Suppressor macrophage treated with lipopolysaccharide for 4 hours (primary cell): Measurements from ENCODE around the gene CFAP107.
A peak's percentile ranks its signal among the peaks of the same experiment; 100 is the strongest.
"Not testable (repeated sequence)": the region's sequence is repeated elsewhere in the genome, so short reads cannot be mapped to it uniquely, and the experiment has no call there.

Experiments used
- DNase-seq: peaks from one replicate; pipeline ENCODE4 v3.0.0-alpha.2; 2020

The CFAP107 gene

DNA sequence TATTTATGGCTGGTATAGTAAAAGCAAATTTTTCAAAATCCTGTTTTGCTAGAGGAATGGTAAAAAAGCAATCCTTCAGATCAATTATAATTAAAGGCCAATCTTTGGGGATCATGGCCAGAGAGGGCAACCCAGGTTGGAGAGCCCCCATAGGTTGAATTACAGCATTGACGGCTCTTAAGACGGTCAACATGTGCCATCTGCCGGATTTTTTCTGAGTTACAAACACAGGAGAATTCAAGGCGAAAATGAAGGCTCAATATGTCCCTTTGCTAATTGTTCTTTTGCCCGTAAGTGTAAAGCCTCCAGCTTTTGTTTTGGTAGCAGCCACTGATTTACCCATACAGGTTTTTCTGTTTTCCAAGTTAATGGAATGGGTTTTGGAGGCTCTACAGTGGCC is 35.5 kb downstream of the CFAP107 start:
- DNase-seq = not testable (repeated sequence)

DNA sequence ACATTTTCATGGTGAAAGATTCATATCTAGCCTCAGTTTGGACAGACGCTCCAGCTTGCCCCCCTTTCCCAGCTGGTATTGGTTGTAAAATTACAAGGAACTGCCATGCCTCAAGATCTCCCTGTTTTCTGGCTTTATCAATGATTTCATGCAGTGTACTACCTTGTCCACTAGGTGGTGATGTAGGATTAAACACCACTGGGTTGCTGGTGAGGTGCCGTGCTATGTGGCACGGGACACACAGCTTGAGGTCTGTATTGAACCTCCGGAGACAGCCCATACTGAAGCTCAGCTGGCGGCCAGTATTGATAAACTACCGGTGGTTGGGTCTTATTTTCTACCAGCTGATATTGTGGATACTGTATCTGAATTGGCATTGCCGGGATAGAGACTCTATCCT is 37.8 kb downstream of the CFAP107 start:
- DNase-seq = peak; percentile 17

DNA sequence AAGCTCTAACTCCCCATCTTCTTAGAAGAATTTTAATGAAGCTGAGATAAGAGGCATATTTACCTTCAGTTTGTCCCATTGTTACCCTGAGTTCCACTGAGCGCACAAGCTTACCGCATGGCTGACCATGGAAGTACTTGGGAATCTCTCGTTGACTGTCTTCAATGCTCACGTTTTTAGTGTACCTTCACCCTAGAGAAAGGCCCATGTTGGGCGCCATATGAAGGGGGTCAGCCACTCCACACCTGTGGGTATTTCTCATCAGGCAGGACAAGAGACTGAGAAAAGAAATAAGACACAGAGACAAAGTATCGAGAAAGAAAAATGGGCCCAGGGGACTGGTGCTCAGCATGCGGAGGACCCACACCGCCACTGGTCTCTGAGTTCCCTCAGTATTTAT is 38.7 kb downstream of the CFAP107 start:
- DNase-seq = not testable (repeated sequence)

DNA sequence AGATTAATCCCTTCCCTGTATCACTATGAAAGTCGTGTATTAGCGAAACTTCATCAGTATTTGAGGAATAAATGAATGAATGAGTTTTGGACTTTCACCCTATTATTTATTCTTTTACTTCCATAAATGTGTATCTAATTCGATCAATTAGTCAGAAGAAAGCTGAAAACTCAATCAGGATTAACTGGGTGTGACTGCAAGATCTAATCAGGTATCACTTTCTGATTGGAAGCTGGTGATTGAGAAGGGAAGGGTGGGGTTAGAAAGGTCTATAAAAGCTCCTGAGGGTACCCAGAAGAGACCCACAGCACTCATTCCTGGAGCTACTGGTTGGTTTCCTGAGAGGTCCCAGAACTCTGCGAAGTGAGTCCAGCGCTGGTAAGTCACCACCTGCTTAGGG is 45.1 kb downstream of the CFAP107 start, which contains the start of gene PRAMEF1:
TSS of gene PRAMEF1 (plus strand) at position 301 of the 400 bp plus-strand sequence. CDS start 1,831 bp downstream, outside the sequence.
- not testable (repeated sequence) for DNase-seq

DNA sequence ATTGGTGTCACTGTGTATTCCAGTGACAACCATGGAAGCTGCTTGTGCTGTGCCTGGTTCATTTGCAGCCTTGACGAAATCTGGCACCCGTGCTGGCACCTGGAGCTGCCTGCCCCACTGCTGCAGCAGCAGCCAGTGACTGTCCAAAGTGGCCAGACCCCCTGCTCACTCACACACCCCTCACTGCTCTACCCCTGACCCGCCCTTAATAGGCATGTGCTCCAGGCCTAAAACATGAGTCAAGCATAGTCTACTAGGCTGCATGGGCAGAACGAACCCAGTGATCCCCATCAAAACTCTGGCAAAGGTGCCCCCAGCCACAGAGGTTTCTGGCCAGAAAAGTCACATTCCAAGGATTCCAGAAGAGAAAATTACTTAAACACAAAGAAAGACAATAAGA is 52.9 kb downstream of the CFAP107 start:
- DNase-seq = no peak

DNA sequence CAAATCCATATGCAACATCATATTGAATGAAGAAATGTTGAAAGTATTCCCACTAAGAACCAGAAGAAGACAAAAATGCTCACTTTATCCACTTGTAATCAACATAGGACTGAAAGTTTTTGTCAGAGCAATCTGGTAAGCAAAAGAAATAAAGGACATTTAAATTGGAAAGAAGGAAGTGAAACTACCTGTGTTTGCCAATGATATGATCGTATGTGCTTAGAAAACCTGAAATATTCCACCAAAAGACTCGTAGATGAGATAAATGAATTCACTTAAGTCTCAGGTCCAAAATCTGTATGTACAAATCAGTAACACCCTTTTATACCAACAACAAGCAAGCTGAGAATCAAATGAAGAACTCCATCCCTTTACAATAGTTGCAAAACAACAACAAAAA is 53.7 kb downstream of the CFAP107 start:
- DNase-seq = no peak

DNA sequence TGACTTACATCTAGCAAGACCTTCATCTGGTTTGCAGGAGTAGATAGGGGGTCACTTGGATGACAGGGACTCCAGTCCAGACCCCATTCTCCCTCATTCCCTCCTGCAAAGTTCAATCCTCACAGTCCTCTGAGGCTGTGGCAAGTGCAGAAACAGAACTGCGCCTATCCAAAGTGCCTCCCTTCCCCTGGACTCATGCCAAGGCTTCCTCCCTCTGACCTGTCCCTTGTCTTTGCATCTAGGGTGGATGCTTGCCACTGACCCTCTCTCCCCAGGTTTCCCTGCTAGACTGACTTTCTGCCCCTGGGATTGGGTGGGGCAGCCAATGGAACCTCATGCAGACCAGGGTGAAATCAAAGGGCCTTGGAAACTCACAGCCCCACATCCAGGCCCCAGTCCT is 63.9 kb downstream of the CFAP107 start:
- no peak for DNase-seq

DNA sequence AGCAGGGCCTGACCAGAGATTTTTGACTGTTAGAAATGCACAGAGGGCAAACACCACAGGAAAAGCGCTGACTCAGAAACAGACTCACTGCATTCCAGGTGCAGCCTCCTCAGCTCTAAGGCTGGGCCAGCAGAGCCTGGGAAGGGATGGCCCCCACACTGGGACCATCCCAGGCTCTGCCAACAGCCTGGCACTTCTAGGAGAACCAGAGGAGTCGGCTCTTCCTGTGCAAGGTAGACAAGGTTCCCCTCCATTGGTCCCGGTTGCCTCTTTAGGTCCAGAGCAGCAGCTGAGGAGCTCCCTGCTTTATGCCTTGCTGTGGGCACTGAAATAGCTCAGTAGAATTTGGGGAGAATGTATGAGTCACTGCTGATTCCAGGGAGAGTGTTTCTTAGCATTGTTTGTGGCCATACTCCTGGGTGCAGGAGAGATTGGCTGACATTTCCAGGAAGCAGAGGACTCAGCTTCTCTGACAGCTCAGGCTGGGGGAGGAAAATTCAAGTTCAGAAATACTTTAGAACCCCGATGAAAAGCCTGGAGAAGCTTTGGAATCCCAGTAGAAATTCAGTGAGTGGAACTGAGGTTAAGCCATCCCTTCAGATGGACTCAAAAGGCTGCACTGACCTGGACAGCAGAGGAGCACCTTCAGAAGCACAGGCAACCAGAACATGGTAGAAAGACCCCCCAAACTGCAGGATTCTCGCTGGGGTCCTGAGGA is 64.8 kb downstream of the CFAP107 start:
- no peak for DNase-seq

DNA sequence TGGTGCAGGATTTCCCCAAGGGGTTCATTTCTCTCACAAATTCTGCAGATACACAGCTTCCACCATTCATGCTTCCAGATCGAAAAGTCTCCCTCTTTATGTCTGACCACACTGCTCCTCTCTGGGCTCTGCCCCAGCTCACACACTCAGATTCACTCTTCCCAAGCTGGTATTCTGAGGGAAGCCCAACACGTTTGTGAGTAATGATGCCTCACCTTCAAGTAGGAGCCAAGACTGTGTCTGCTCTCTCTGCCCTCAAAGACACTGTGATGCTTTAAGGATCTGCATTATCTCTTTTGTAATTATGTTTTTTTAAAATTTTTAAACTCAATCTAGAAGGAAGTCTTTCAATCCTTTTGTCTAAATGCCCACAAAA is 65.4 kb downstream of the CFAP107 start:
- DNase-seq = no peak
